ENCODE measurements around the gene GUCY2D. TPM values are rescaled to one million over a fixed set of nuclear protein-coding genes. Genes with fewer than 3 reads are reported as not detected.
A peak's percentile ranks its signal among the peaks of the same experiment; 100 is the strongest.

The GUCY2D gene
- total RNA-seq, 1 donor from 2014 or later: 0.69 TPM

- Mint-ChIP-seq H3K27ac (no peak overlapping the region), H3K36me3 (no peaks in the 10 kb centered on the region), H3K27me3 (ENCODE audit: low read depth) (peaks cover 50% of the 10 kb centered on the region), H3K4me1 (peaks cover 6% of the 10 kb centered on the region), H3K9me3 (no peaks in the 10 kb centered on the region), H3K4me3 (no peak overlapping the region)
- TF ChIP-seq CTCF (IDR thresholded peaks at IDR 0.05; ENCODE audit: unreplicated experiment): no peak
- no peak for DNase-seq (ENCODE audit: low spot score in 2 of 2, unreplicated experiment in 2 of 2)
Observed at GRCh38 chr17:8012045-8012580, 9.7 kb downstream of the GUCY2D start.

- Mint-ChIP-seq H3K27me3 (ENCODE audit: low read depth) (peaks cover 42% of the 10 kb centered on the region), H3K9me3 (no peaks in the 10 kb centered on the region), H3K4me1 (peaks cover 6% of the 10 kb centered on the region), H3K36me3 (no peaks in the 10 kb centered on the region), H3K4me3 (no peak overlapping the region), H3K27ac (no peak overlapping the region)
- TF ChIP-seq CTCF (IDR thresholded peaks at IDR 0.05; ENCODE audit: unreplicated experiment): no peak
- DNase-seq (ENCODE audit: low spot score in 2 of 2, unreplicated experiment in 2 of 2): no peak
Observed at GRCh38 chr17:8012996-8013640, 10.7 kb downstream of the GUCY2D start.

GRCh38 chr17:8013731-8014557 is 11.5 kb downstream of the GUCY2D start:
- Mint-ChIP-seq H3K9me3 (no peaks in the 10 kb centered on the region), H3K27me3 (ENCODE audit: low read depth) (peaks cover 42% of the 10 kb centered on the region), H3K27ac (no peak overlapping the region), H3K4me3 (peak overlapping the region; percentile 22), H3K36me3 (no peaks in the 10 kb centered on the region), H3K4me1 (peaks cover 6% of the 10 kb centered on the region)
- TF ChIP-seq CTCF (IDR thresholded peaks at IDR 0.05; ENCODE audit: unreplicated experiment): no peak
- no peak for DNase-seq (ENCODE audit: low spot score in 2 of 2, unreplicated experiment in 2 of 2)

- peak overlapping the region; percentile 22 for H3K4me3 Mint-ChIP-seq
- H3K27me3 Mint-ChIP-seq (ENCODE audit: low read depth): peaks cover 42% of the 10 kb centered on the region
Observed at GRCh38 chr17:8014558-8014850, 12.1 kb downstream of the GUCY2D start.

More at GRCh38 chr17:8014558-8014850, 12.1 kb downstream of the GUCY2D start:
- Mint-ChIP-seq H3K36me3 (no peaks in the 10 kb centered on the region), H3K27ac (no peak overlapping the region), H3K9me3 (no peaks in the 10 kb centered on the region), H3K4me1 (peaks cover 10% of the 10 kb centered on the region)
- no peak for DNase-seq (ENCODE audit: low spot score in 2 of 2, unreplicated experiment in 2 of 2)
- TF ChIP-seq CTCF (IDR thresholded peaks at IDR 0.05; ENCODE audit: unreplicated experiment): no peak
